ENCODE measurements around the gene METTL6.
"Not testable (repeated sequence)": the region's sequence is repeated elsewhere in the genome, so short reads cannot be mapped to it uniquely, and the experiment has no call there.

GRCh38 chr3:15386654-15386955 lies 40.7 kb downstream of the METTL6 start:
- TF ChIP-seq EZH2 (IDR thresholded peaks at IDR 0.05; ENCODE audit: insufficient read depth, poor library complexity, severe bottlenecking); EZH2phosphoT487 (IDR thresholded peaks at IDR 0.05; ENCODE audit: insufficient read depth, low read depth): not testable (repeated sequence)

All from GM23248 (cell line).